Neuronal stem cell (in vitro differentiated cells): Measurements from ENCODE around the gene GPC5.

Experiments
- DNase-seq: peaks from one replicate; pipeline ENCODE4 v3.0.0-alpha.2; 2013; ENCODE audit warnings: low spot score
- H2AFZ ChIP-seq: one replicate; pipeline ENCODE4 v1.6.1; 2013; ENCODE audit warnings: mild to moderate bottlenecking, low read length, inconsistent platforms
- H2AK5ac ChIP-seq: 2 replicates; pipeline ENCODE4 v1.6.1; 2013; ENCODE audit warnings: low read depth, mild to moderate bottlenecking, inconsistent platforms, low read length, moderate library complexity, mixed read lengths
- H2BK120ac ChIP-seq: 2 replicates; pipeline ENCODE4 v1.6.1; 2013; ENCODE audit warnings: low read depth, mild to moderate bottlenecking, inconsistent platforms, low read length, moderate library complexity, mixed read lengths
- H2BK12ac ChIP-seq: one replicate; pipeline ENCODE4 v1.6.1; 2013; ENCODE audit warnings: low read length, inconsistent platforms
- H2BK15ac ChIP-seq: 2 replicates; pipeline ENCODE4 v1.6.1; 2013; ENCODE audit warnings: mild to moderate bottlenecking, low read length, inconsistent platforms, mixed read lengths
- H2BK5ac ChIP-seq: one replicate; pipeline ENCODE4 v1.6.1; 2013; ENCODE audit warnings: inconsistent platforms, mild to moderate bottlenecking, low read length, moderate library complexity
- H3K14ac ChIP-seq: one replicate; pipeline ENCODE4 v1.6.1; 2013; ENCODE audit warnings: low read length, inconsistent platforms
- H3K18ac ChIP-seq: 2 replicates; pipeline ENCODE4 v1.6.1; 2013; ENCODE audit warnings: low read length, inconsistent platforms
- H3K23ac ChIP-seq: 2 replicates; pipeline ENCODE4 v1.6.1; 2013; ENCODE audit warnings: low read depth, mild to moderate bottlenecking, mixed read lengths, low read length, inconsistent platforms; ENCODE audit not compliant: poor library complexity
- H3K27ac ChIP-seq: replicated peaks from 3 replicates; pipeline ENCODE4 v1.5.1; 2013; ENCODE audit warnings: low read length, inconsistent platforms
- H3K27me3 ChIP-seq, 3 experiments: 2 replicates each; pipeline ENCODE4 v1.6.1; 2013; ENCODE audit warnings: low read length in 3 of 3, mild to moderate bottlenecking in 2 of 3, inconsistent platforms in 1 of 3, low read depth in 1 of 3, mixed read lengths in 1 of 3, moderate library complexity in 1 of 3; ENCODE audit not compliant: control insufficient read depth in 3 of 3, insufficient read depth in 3 of 3
- H3K36me3 ChIP-seq, 2 donors: replicated peaks in 1 of 2; 2 replicates each; pipeline ENCODE4 v1.6.1; 2013; ENCODE audit warnings: low read length in 2 of 2; ENCODE audit not compliant: control insufficient read depth in 2 of 2, insufficient read depth in 2 of 2
- H3K4ac ChIP-seq: 2 replicates; pipeline ENCODE4 v1.6.1; 2013; ENCODE audit warnings: inconsistent platforms, mild to moderate bottlenecking, low read length, moderate library complexity
- H3K4me1 ChIP-seq, 2 donors: 1 replicate in 1 of 2; 2 replicates in 1 of 2; pipeline ENCODE4 v1.6.1; 2013; ENCODE audit warnings: low read length in 2 of 2, low read depth in 1 of 2; ENCODE audit not compliant: control insufficient read depth in 2 of 2, insufficient read depth in 1 of 2
- H3K4me2 ChIP-seq: one replicate; pipeline ENCODE4 v1.6.1; 2013; ENCODE audit warnings: mild to moderate bottlenecking, low read length, inconsistent platforms; ENCODE audit not compliant: insufficient read depth, poor library complexity, severe bottlenecking
- H3K4me3 ChIP-seq, 2 donors: 2 replicates each; pipeline ENCODE4 v1.5.1; 2013; ENCODE audit warnings: low read length in 2 of 2, mild to moderate bottlenecking in 2 of 2, inconsistent platforms in 1 of 2, moderate library complexity in 1 of 2
- H3K79me1 ChIP-seq: one replicate; pipeline ENCODE4 v1.6.1; 2013; ENCODE audit warnings: low read depth, mild to moderate bottlenecking, inconsistent platforms, low read length, moderate library complexity
- H3K9ac ChIP-seq: one replicate; pipeline ENCODE4 v1.6.1; 2013; ENCODE audit warnings: mild to moderate bottlenecking, low read depth, low read length, inconsistent platforms; ENCODE audit not compliant: poor library complexity
- H3K9me3 ChIP-seq, 2 donors: replicated peaks in 1 of 2; 2 replicates each; pipeline versions ENCODE3 to v1.6.1; 2013; ENCODE audit warnings: low read length in 2 of 2, mild to moderate bottlenecking in 2 of 2, inconsistent platforms in 1 of 2, low read depth in 1 of 2, mixed read lengths in 1 of 2, moderate library complexity in 1 of 2; ENCODE audit not compliant: control insufficient read depth in 2 of 2, insufficient read depth in 1 of 2
- H4K8ac ChIP-seq: one replicate; pipeline ENCODE4 v1.6.1; 2013; ENCODE audit warnings: low read depth, mild to moderate bottlenecking, inconsistent platforms, low read length, moderate library complexity
- H4K91ac ChIP-seq: one replicate; pipeline ENCODE4 v1.6.1; 2013; ENCODE audit warnings: low read length, low read depth, mild to moderate bottlenecking, inconsistent platforms; ENCODE audit not compliant: poor library complexity
- WGBS, 2 donors: extraction: QIAGEN DNeasy Blood & Tissue Kit; methylation state at CpG; one replicate each; pipeline ENCODE4 v1.1.7; 2013; ENCODE audit warnings: missing lambda C conversion rate in 2 of 2, mixed read lengths in 1 of 2; ENCODE audit not compliant: insufficient read length in 2 of 2, insufficient replicate concordance in 1 of 2; ENCODE audit errors: extremely low coverage in 2 of 2; 5-methylcytosine and 5-hydroxymethylcytosine counted together

The GPC5 gene

DNA sequence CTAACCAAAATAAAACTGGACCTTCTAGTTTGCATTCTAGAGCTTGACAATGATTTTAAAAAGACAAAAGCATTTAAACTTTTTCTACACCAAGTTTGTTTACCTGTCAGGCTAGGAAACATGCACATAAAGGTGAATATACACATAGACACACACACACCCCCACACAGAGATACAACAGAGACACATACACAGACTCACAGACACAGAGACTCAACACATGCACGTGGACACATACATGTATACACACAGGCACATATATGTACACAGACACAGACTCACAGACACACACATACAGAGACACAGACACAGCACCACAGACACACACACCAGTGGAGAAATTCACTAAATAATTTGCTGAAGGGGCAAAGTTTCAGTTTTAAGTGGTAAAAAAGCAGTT, 155.7 kb downstream of the GPC5 start:
- Histone ChIP-seq H2AK5ac (no peak overlapping the region), H4K91ac (no peak overlapping the region), H3K4me1 (no peaks in the 10 kb centered on the region), H3K18ac (no peak overlapping the region), H3K79me1 (no peaks in the 10 kb centered on the region), H2BK120ac (no peak overlapping the region), H2AFZ (no peak overlapping the region), H2BK15ac (no peak overlapping the region), H3K4me2 (no peak overlapping the region), H2BK5ac (no peak overlapping the region), H3K9me3 (peaks cover 0 to 2% of the 10 kb centered on the region in 2 donors), H2BK12ac (no peak overlapping the region), H3K4me3 (no peak overlapping the region), H3K36me3 (no peaks in the 10 kb centered on the region), H3K27ac (no peak overlapping the region), H3K4ac (no peak overlapping the region), H3K9ac (no peak overlapping the region), H3K23ac (no peak overlapping the region), H3K27me3 (no peaks in the 10 kb centered on the region), H4K8ac (no peak overlapping the region), H3K14ac (no peak overlapping the region)
- no CpG with 5 or more reads among the region's 1 CpG for WGBS, 2 donors
- no peak for DNase-seq

DNA sequence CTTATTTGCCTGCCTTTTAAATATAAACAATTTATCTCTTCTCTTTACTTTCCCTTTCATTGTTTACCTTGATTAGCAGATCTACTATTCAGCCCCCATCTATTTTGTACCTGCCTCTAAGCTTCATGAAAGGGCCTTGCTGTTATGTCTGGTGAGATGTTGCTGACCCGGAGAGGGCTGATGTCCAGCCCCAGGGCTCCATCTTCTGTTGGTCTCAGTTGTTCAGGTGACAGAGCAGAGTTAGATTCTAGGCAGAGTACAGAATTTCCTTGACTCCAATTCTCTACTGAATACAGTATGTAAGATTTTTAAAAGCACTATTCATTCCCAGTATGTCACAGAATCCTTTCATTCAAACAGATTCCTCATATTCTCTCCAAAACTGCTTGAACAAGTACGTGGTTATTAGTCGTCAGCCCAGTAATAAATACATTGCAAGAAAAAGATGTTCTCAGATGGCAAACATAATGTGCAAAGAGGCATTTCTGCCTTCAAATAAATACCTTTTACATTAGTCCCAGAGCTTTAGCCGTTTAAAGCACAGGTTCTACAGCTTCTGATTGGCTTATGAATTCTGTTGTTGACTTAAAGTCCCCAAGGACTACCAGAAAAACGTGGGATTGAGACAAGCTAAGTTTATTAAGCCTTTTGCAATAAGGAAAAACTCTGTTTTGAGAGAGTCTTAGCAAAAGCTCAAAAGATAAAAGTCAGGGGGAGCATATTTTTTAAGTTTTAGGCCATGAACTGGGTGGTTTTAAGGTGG, 159.1 kb downstream of the GPC5 start:
- H3K4me2 ChIP-seq, result no peak overlapping the region
- H2BK15ac ChIP-seq, result no peak overlapping the region
- H2AFZ ChIP-seq, result no peak overlapping the region
- DNase-seq, result no peak
- no peak overlapping the region for H3K4ac ChIP-seq
- H2BK12ac ChIP-seq, result no peak overlapping the region
- no peak overlapping the region for H3K14ac ChIP-seq
- H3K27me3 ChIP-seq, result no peaks in the 10 kb centered on the region
- peaks cover 0 to 2% of the 10 kb centered on the region in 2 donors for H3K9me3 ChIP-seq
- no peaks in the 10 kb centered on the region for H3K4me1 ChIP-seq
- no peak overlapping the region for H3K18ac ChIP-seq
- no CpG with 5 or more reads among the region's 5 CpGs for WGBS, 2 donors
- no peak overlapping the region for H3K4me3 ChIP-seq
- no peak overlapping the region for H4K8ac ChIP-seq
- H4K91ac ChIP-seq, result no peak overlapping the region
- no peak overlapping the region for H3K23ac ChIP-seq
- H3K79me1 ChIP-seq, result no peaks in the 10 kb centered on the region
- H3K27ac ChIP-seq, result no peak overlapping the region
- H2AK5ac ChIP-seq, result no peak overlapping the region
- H3K36me3 ChIP-seq, result no peaks in the 10 kb centered on the region
- no peak overlapping the region for H2BK120ac ChIP-seq
- no peak overlapping the region for H2BK5ac ChIP-seq
- no peak overlapping the region for H3K9ac ChIP-seq

DNA sequence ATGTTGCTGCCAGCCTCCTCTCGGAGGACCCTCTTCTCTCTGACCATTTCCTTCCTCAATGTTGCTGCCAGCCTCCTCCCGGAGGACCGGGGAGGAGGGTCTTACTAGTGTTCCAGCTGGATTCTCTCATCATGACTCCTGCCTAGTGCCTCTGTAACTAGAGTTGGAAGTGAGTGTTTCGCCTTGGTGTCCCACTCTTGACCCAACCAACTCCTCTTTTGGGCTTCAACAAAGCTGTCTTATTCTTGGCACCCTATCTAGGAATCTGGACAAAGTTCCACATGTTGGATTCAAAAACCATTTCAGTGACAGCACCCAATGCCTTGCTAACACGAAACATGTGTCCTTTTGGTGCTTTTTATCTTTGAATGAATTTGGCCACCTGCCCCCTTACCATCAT, 165.4 kb downstream of the GPC5 start:
- no peaks in the 10 kb centered on the region for H3K36me3 ChIP-seq
- H4K8ac ChIP-seq, result no peak overlapping the region
- H3K18ac ChIP-seq, result no peak overlapping the region
- H3K23ac ChIP-seq, result no peak overlapping the region
- no peak overlapping the region for H3K4ac ChIP-seq
- no peak overlapping the region for H2BK15ac ChIP-seq
- H2BK12ac ChIP-seq, result no peak overlapping the region
- no peaks in the 10 kb centered on the region for H3K27me3 ChIP-seq
- no peak overlapping the region for H3K9ac ChIP-seq
- H3K79me1 ChIP-seq, result no peaks in the 10 kb centered on the region
- H3K4me3 ChIP-seq, result no peak overlapping the region
- H3K9me3 ChIP-seq, result no peaks in the 10 kb centered on the region
- H2BK5ac ChIP-seq, result no peak overlapping the region
- no peak overlapping the region for H4K91ac ChIP-seq
- no peaks in the 10 kb centered on the region for H3K4me1 ChIP-seq
- no peak overlapping the region for H3K4me2 ChIP-seq
- no peak overlapping the region for H3K14ac ChIP-seq
- no peak overlapping the region for H2BK120ac ChIP-seq
- no peak overlapping the region for H2AFZ ChIP-seq
- no peak overlapping the region for H2AK5ac ChIP-seq
- no peak overlapping the region for H3K27ac ChIP-seq
- DNase-seq, result no peak
- no CpG with 5 or more reads among the region's 5 CpGs for WGBS, 2 donors

DNA sequence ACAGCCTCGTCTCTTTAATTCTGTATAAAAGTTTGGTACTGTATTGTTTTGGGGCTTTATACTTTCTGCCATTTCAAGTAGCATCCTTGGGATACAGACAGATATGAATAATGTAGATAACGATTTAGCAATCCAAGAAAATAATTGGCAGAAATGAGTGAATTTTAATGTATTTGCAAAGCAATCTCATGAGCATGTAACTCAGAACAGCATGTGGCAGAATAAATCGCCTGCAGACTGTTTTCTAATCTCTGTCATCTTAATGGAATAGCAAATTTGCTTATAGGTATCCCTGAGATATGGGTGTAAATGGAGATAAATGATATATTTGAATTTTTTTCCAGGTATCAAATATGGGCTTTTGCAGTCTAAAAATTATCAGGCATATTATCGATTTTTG, 166.0 kb downstream of the GPC5 start:
- Histone ChIP-seq H2AK5ac (no peak overlapping the region), H3K9ac (no peak overlapping the region), H3K36me3 (no peaks in the 10 kb centered on the region), H4K8ac (no peak overlapping the region), H3K4me3 (no peak overlapping the region), H2BK12ac (no peak overlapping the region), H3K23ac (no peak overlapping the region), H3K4me1 (no peaks in the 10 kb centered on the region), H2BK5ac (no peak overlapping the region), H2BK15ac (no peak overlapping the region), H3K79me1 (no peaks in the 10 kb centered on the region), H3K9me3 (no peaks in the 10 kb centered on the region), H3K14ac (no peak overlapping the region), H3K27me3 (no peaks in the 10 kb centered on the region), H3K18ac (no peak overlapping the region), H3K4ac (no peak overlapping the region), H2AFZ (no peak overlapping the region), H2BK120ac (no peak overlapping the region), H3K4me2 (no peak overlapping the region), H4K91ac (no peak overlapping the region), H3K27ac (no peak overlapping the region)
- DNase-seq, result no peak
- WGBS, 2 donors, result no CpG with 5 or more reads among the region's 4 CpGs
